Loucy (cell line): Measurements from ENCODE around the gene C10orf71.

Experiments
- H2AFZ ChIP-seq: fragments of 200-600 bp; sonication (generic); 2 replicates; pipeline ENCODE4 v1.6.0; 2016; ENCODE audit warnings: antibody characterized with exemption, mild to moderate bottlenecking, low read length, moderate library complexity
- H3F3A ChIP-seq: fragments of 200-600 bp; 2 replicates; pipeline ENCODE4 v1.6.0; 2016; ENCODE audit warnings: antibody characterized with exemption, low read depth, mild to moderate bottlenecking
- H3K27me3 ChIP-seq: fragments of 200-600 bp; sonication (generic); 2 replicates; pipeline ENCODE4 v1.6.1; 2014; ENCODE audit warnings: low read length, mild to moderate bottlenecking; ENCODE audit not compliant: insufficient read depth, poor library complexity, severe bottlenecking
- H3K36me3 ChIP-seq: fragments of 200-600 bp; sonication (generic); 2 replicates; pipeline ENCODE4 v1.6.1; 2016; ENCODE audit warnings: low read length; ENCODE audit not compliant: insufficient read depth
- H3K4me1 ChIP-seq: fragments of 200-600 bp; sonication (generic); 2 replicates; pipeline ENCODE4 v1.5.1; 2014; ENCODE audit warnings: low read length, mild to moderate bottlenecking; ENCODE audit not compliant: insufficient read depth, poor library complexity, severe bottlenecking
- H3K4me2 ChIP-seq: fragments of 200-600 bp; sonication (generic); 2 replicates; pipeline ENCODE4 v1.6.0; 2014; ENCODE audit warnings: antibody characterized with exemption, low read length, low read depth, mild to moderate bottlenecking; ENCODE audit not compliant: poor library complexity, severe bottlenecking
- H3K4me3 ChIP-seq: fragments of 200-600 bp; sonication (generic); 2 replicates; pipeline ENCODE4 v1.5.1; 2014; ENCODE audit warnings: low read length, mild to moderate bottlenecking, mixed read lengths; ENCODE audit not compliant: poor library complexity, severe bottlenecking
- H3K79me2 ChIP-seq: fragments of 200-600 bp; sonication (generic); 2 replicates; pipeline ENCODE4 v1.6.1; 2014; ENCODE audit warnings: low read length; ENCODE audit not compliant: insufficient read depth
- H3K9ac ChIP-seq: fragments of 200-600 bp; sonication (generic); 2 replicates; pipeline ENCODE4 v1.6.0; 2014; ENCODE audit warnings: mild to moderate bottlenecking, low read depth, low read length, moderate library complexity; ENCODE audit not compliant: poor library complexity, severe bottlenecking
- H3K9me2 ChIP-seq: fragments of 200-600 bp; sonication (generic); replicated peaks from 2 replicates; pipeline ENCODE4 v1.6.1; 2016; ENCODE audit warnings: low read depth, low read length, mixed read lengths
- H3K9me3 ChIP-seq: fragments of 200-600 bp; sonication (generic); 2 replicates; pipeline ENCODE4 v1.6.1; 2014; ENCODE audit warnings: mild to moderate bottlenecking, antibody characterized with exemption, low read length, low read depth; ENCODE audit not compliant: insufficient read depth
- H4K20me1 ChIP-seq: fragments of 200-600 bp; sonication (generic); 2 replicates; pipeline ENCODE4 v1.6.0; 2014; ENCODE audit warnings: antibody characterized with exemption, low read length, mild to moderate bottlenecking; ENCODE audit not compliant: insufficient read depth, poor library complexity, severe bottlenecking
- EZH2phosphoT487 ChIP-seq: fragments of 200-600 bp; IDR thresholded peaks from 2 replicates; pipeline ENCODE4 v1.6.1; 2018; ENCODE audit warnings: antibody characterized with exemption, mild to moderate bottlenecking, moderate library complexity, borderline replicate concordance
- TF ChIP-seq, protein P1 (sequence below): fragments of 200-600 bp; sonication (generic); conservative IDR thresholded peaks from 2 replicates; pipeline ENCODE4 v1.5.1; 2014; ENCODE audit warnings: mild to moderate bottlenecking, antibody characterized with exemption, low read length

Gene C10orf71

DNA sequence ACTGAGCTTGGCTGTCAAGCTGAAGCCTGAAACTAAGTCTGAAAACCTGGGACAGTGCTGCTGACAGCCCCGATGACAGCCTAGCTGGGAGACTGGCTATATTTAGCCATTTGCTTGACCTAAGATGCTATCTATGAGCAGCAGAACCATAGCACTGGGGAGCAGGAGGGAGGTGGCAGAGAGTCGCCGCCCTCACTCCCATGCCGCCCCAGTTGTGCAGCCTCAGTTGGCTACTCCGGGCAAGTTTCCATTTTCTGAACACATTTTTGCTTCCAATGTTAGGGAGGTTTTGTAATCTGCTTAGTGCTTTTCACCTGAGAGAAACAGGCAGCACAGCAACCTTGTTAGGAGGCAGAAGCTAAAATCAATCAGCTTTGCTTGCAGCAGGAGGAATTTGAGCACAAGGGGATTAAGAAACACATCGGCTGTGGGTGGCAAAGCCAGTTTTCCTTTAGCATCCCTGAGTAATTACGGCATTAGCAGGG is 20.4 kb upstream of the C10orf71 start:
- no peak for TF ChIP-seq EZH2phosphoT487
- TF ChIP-seq, protein P1, sequence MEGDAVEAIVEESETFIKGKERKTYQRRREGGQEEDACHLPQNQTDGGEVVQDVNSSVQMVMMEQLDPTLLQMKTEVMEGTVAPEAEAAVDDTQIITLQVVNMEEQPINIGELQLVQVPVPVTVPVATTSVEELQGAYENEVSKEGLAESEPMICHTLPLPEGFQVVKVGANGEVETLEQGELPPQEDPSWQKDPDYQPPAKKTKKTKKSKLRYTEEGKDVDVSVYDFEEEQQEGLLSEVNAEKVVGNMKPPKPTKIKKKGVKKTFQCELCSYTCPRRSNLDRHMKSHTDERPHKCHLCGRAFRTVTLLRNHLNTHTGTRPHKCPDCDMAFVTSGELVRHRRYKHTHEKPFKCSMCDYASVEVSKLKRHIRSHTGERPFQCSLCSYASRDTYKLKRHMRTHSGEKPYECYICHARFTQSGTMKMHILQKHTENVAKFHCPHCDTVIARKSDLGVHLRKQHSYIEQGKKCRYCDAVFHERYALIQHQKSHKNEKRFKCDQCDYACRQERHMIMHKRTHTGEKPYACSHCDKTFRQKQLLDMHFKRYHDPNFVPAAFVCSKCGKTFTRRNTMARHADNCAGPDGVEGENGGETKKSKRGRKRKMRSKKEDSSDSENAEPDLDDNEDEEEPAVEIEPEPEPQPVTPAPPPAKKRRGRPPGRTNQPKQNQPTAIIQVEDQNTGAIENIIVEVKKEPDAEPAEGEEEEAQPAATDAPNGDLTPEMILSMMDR, result no peak
- Histone ChIP-seq H3K27me3 (no peaks in the 10 kb centered on the region), H3K9me3 (no peaks in the 10 kb centered on the region), H2AFZ (no peak overlapping the region), H3K9ac (no peak overlapping the region), H3K4me2 (no peak overlapping the region), H4K20me1 (no peaks in the 10 kb centered on the region), H3K4me3 (no peak overlapping the region), H3K36me3 (no peaks in the 10 kb centered on the region), H3F3A (no peaks in the 10 kb centered on the region), H3K79me2 (no peaks in the 10 kb centered on the region), H3K9me2 (no peaks in the 10 kb centered on the region), H3K4me1 (peaks cover 28% of the 10 kb centered on the region)

DNA sequence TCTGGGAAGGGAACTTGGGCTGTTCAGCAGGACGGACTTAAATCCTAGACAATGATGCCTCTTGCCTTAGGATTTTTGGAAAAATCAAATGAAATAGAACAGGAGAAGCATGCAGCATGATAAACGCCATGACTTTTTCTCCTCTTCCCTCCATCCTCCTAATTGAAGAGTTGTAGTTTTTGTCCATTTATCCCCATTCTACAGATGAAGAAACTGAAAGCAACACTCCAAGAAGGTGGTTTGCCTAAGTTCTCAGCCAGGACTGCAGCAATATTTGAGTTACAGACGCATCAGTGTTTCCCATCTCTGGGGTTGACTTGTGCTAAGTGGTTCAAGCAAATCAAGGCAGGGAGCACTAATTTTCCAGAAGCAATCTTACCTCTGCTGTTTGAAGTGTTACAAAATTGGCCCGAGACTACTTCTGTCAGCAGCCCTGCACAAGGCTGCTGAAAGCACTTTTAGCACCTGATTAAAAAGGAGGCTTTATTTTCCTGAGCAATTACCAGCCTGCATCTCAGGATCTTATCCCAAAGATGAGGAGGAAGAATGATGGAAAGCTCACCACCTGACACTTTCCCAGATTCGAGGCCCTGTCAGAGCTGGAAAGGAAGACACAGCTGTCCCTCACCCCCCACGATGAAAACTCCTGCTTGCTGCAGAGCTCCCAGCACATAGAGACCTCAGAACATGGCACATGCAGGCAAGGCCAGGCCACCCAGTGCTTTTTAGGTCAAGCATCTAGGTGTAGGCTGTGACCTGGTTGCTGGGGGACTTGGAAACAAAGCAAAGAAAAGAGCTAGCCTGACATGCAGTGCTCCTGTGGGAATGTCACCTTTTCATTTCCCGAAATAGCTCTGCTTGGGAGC is 19.7 kb upstream of the C10orf71 start:
- no peak overlapping the region for H3K9ac ChIP-seq

DNA sequence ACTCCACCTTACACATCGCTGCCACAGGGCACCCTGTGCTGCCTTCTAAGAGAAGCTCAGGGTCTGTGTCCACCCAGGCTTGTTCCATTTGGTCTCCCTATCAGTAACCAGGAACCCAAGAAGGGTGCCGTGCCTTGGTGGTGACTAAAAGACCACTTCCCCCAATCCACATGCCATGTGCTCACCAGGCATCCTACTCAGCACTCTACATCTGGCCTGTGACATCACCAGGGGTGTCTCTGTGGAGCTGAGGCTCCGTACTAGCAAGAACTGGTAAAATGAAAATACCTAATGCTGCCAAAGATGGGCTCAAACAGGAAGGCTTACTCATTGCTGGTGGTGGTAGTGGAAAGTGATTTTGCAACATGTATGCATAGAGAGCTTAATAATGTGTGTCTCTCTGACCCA is 19.0 kb upstream of the C10orf71 start:
- peaks cover 22% of the 10 kb centered on the region for H3K4me1 ChIP-seq
- H3K36me3 ChIP-seq, result no peaks in the 10 kb centered on the region
- no peaks in the 10 kb centered on the region for H3K9me2 ChIP-seq
- TF ChIP-seq, protein P1, result no peak
- no peak overlapping the region for H3K4me2 ChIP-seq
- H2AFZ ChIP-seq, result no peak overlapping the region
- H3F3A ChIP-seq, result no peaks in the 10 kb centered on the region
- no peaks in the 10 kb centered on the region for H3K79me2 ChIP-seq
- no peaks in the 10 kb centered on the region for H3K27me3 ChIP-seq
- no peaks in the 10 kb centered on the region for H4K20me1 ChIP-seq
- H3K4me3 ChIP-seq, result no peak overlapping the region
- H3K9me3 ChIP-seq, result no peaks in the 10 kb centered on the region
- H3K9ac ChIP-seq, result no peak overlapping the region

More for the DNA sequence above, 19.7 kb upstream of the C10orf71 start:
- Histone ChIP-seq H3K4me3 (no peak overlapping the region), H3K36me3 (no peaks in the 10 kb centered on the region), H2AFZ (no peak overlapping the region), H3K4me1 (peaks cover 22% of the 10 kb centered on the region), H3K9me3 (no peaks in the 10 kb centered on the region), H3K27me3 (no peaks in the 10 kb centered on the region), H3K9me2 (no peaks in the 10 kb centered on the region), H3K79me2 (no peaks in the 10 kb centered on the region), H3F3A (no peaks in the 10 kb centered on the region), H3K4me2 (no peak overlapping the region), H4K20me1 (no peaks in the 10 kb centered on the region)
- TF ChIP-seq EZH2phosphoT487, result no peak
